ENCODE results near the gene ABITRAM.
"Not testable (repeated sequence)": the region's sequence is repeated elsewhere in the genome, so short reads cannot be mapped to it uniquely, and the experiment has no call there.

DNA sequence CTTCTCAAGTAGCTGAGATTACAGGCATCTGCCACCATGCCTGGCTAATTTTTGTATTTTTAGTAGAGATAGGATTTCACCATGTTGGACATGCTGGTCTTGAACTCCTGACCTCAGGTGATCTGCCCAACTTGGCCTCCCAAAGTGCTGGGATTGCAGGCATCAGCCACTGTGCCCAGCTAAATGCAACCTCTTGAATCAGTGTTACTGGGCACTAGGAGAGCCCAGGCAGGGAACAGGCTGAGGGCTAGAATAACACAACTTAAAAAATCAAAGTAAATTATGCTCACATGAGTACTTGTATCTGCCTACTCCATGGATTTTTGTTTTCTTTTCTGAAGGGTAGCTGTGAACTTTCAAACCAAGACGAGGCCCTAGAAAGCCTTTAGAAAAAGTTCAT, 13.8 kb upstream of the ABITRAM start:
- TF ChIP-seq ELK4 (IDR thresholded peaks at IDR 0.05; ENCODE audit: borderline replicate concordance, low read depth, low read length); ZNF747 (tag by site-specific recombination; IDR thresholded peaks at IDR 0.05): not testable (repeated sequence)

Data from HEK293 (cell line).